Large intestine (tissue), 3 donors: ENCODE data around the gene ADGRB3. TPM values are rescaled to one million over a fixed set of nuclear protein-coding genes. Genes with fewer than 3 reads are reported as not detected.
A peak's percentile ranks its signal among the peaks of the same experiment; 100 is the strongest.
"Not testable (repeated sequence)": the region's sequence is repeated elsewhere in the genome, so short reads cannot be mapped to it uniquely, and the experiment has no call there.

ENCODE experiments used
- DNase-seq, 2 donors: peaks; one replicate each; pipeline versions ENCODE4 v3.0.0 to v3.0.0-alpha.2; 2013
- H3K27ac ChIP-seq: one replicate; pipeline ENCODE4 v1.5.1; 2013; ENCODE audit warnings: low read length
- H3K27me3 ChIP-seq: 2 replicates; pipeline ENCODE4 v1.6.1; 2013; ENCODE audit warnings: low read length; ENCODE audit not compliant: control insufficient read depth, insufficient read depth
- H3K36me3 ChIP-seq: 2 replicates; pipeline ENCODE4 v1.6.1; 2013; ENCODE audit warnings: low read length; ENCODE audit not compliant: control insufficient read depth, insufficient read depth
- H3K4me1 ChIP-seq: one replicate; pipeline ENCODE4 v1.6.1; 2013; ENCODE audit warnings: low read length; ENCODE audit not compliant: control insufficient read depth, insufficient read depth
- H3K4me3 ChIP-seq: one replicate; pipeline ENCODE4 v1.5.1; 2013; ENCODE audit warnings: low read length
- H3K9me3 ChIP-seq: one replicate; pipeline ENCODE4 v1.6.1; 2013; ENCODE audit warnings: mild to moderate bottlenecking, low read depth, low read length, moderate library complexity; ENCODE audit not compliant: control insufficient read depth
- WGBS: methylation state at CpG from one replicate; pipeline ENCODE4 v1.1.5; 2013; ENCODE audit warnings: low lambda C conversion rate; ENCODE audit not compliant: insufficient coverage; 5-methylcytosine and 5-hydroxymethylcytosine counted together
- polyA plus RNA-seq: library from polyadenylated mRNA; unstranded; fragments of 120-200 nt; gene quantifications from one replicate; pipeline ENCODE4 v1.2.1, GENCODE V29; 2013

The ADGRB3 gene
- polyA plus RNA-seq, 1 donor = 8.3 TPM

DNA sequence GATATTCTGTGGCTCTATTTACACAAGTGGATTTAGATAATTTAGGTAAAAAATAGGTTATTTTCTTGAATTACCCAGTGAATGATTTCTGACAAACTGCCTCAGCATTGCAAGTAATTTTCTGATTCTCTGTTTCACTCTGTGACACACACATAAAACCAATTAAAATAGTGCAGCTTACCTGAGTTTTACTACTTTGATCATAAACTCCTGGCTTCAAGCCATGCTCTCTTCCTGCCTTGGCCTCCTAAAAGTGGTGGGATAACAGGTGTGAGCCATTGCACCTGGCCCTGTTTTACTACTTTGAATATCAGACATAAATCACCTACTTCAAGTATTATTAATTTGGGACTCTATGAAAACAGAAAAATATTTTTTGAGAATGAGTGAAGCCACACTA lies 462.9 kb downstream of the ADGRB3 start:
- Histone ChIP-seq H3K4me3 (no peak overlapping the region), H3K27me3 (no peaks in the 10 kb centered on the region), H3K27ac (no peak overlapping the region), H3K9me3 (no peaks in the 10 kb centered on the region), H3K36me3 (no peaks in the 10 kb centered on the region), H3K4me1 (no peaks in the 10 kb centered on the region)
- DNase-seq = peak in 1 of 2 donors; percentile 8

DNA sequence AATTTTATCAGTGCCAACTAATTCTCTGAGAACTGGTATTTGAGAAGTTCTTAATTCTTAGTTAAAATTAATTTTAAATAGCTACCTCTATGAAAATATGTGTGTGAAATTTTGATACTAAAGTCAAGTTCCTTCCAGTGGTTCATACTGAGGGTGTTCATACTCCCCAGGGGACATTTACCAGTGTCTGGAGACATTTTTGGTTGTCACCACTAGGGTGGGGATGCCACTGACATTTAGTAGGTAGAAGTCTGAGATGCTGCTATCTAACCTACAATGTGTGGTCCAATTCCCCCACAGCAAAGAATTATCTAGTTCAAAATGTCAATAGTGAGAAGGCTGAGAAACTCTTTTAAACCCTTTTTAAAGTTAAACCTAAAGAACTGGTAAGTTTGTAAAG lies 463.8 kb downstream of the ADGRB3 start:
- H3K36me3 ChIP-seq = no peaks in the 10 kb centered on the region
- no peak for DNase-seq
- H3K4me1 ChIP-seq = no peaks in the 10 kb centered on the region
- H3K4me3 ChIP-seq = no peak overlapping the region
- no peaks in the 10 kb centered on the region for H3K27me3 ChIP-seq
- H3K27ac ChIP-seq = no peak overlapping the region
- H3K9me3 ChIP-seq = no peaks in the 10 kb centered on the region

DNA sequence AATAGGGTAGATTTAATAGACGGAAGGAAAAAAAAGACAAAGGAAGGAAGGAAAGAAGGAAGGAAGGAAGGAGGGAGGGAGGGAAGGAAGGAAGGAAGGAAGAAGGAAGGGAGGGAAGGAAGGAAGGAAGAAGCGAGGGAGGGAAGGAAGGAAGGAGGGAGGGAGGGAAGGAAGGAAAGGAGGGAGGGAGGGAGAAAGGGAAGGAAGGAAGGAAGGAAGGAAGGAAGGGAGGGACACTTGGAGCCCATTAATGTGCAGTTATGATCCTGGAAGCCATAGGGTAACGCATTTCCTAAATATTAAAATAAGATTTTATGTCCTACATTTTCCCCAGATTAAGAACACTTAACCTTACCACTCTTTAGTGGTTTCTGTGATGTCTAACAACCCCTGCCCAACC lies 465.7 kb downstream of the ADGRB3 start:
- H3K27me3 ChIP-seq = no peaks in the 10 kb centered on the region
- DNase-seq = no peak
- H3K36me3 ChIP-seq = no peaks in the 10 kb centered on the region
- no peaks in the 10 kb centered on the region for H3K4me1 ChIP-seq
- no peak overlapping the region for H3K27ac ChIP-seq
- H3K4me3 ChIP-seq = no peak overlapping the region
- WGBS = 94% methylated on average over 2 of the region's 3 CpGs
- H3K9me3 ChIP-seq = no peaks in the 10 kb centered on the region

DNA sequence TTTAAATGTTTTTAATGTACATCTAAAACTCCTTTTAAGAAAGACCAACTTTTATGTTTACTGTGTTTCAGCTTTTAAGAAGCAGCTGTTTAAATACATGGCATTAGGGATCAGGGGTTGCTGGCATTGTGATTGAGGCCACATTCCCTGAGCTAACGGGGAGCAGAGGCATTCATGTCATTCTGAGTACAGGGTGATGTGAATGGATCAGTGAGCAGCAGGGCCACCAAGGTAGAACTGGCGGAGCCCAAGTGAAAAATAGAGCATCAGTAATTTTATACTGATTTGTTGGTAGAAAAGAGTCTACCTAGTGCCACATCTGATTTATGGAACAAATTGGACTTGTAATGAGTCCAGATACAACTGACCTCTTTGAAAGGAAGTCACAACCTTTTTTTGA lies 467.3 kb downstream of the ADGRB3 start:
- no peaks in the 10 kb centered on the region for H3K4me1 ChIP-seq
- H3K9me3 ChIP-seq = no peaks in the 10 kb centered on the region
- WGBS = no CpG with 5 or more reads among the region's 2 CpGs

DNA sequence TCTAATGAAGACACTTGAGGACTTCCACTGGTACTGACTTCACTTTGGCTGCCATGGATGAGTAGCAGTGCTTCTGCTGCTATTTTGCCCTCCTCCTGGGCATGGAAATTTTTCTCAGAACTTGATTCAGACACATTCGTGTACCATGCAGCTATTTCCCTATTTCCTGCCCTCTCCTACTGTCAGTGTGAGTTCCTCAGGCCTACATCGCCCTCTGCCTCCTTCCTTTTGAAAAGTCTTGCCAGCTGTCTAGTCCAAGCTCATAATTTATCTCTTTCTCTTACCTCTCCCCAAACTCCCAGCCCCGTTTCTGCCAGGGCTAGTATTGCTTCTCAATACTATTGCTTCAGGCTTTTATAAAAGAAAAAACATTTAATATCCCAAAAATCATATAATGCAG lies 470.2 kb downstream of the ADGRB3 start:
- no peaks in the 10 kb centered on the region for H3K36me3 ChIP-seq
- no peak overlapping the region for H3K27ac ChIP-seq
- H3K9me3 ChIP-seq = no peaks in the 10 kb centered on the region
- DNase-seq = no peak
- WGBS = 71% methylated on average over 1 of the region's 3 CpGs
- H3K4me1 ChIP-seq = no peaks in the 10 kb centered on the region
- no peaks in the 10 kb centered on the region for H3K27me3 ChIP-seq
- H3K4me3 ChIP-seq = no peak overlapping the region

More for the DNA sequence above, 467.3 kb downstream of the ADGRB3 start:
- DNase-seq = no peak
- no peak overlapping the region for H3K27ac ChIP-seq
- no peaks in the 10 kb centered on the region for H3K36me3 ChIP-seq
- H3K27me3 ChIP-seq = no peaks in the 10 kb centered on the region
- H3K4me3 ChIP-seq = no peak overlapping the region

DNA sequence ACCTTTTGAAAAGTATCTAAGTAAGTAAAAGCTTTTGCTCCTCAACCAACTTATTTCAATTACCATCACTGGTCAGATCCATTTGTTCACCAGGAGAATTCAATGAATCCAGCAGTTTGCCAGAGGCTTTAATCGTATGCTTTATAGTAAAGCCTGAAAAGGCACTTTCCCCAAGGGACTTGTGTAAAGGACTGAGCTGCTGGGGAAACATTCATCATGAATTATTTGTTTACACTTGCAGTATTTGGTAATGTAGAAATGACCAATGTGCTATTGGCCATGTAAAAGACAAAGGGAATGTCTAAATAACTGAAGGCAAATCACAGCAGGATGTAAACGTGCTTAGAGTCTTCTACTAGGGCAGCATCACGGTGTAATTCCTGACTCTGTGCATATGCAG lies 471.4 kb downstream of the ADGRB3 start:
- no peaks in the 10 kb centered on the region for H3K4me1 ChIP-seq
- H3K27me3 ChIP-seq = no peaks in the 10 kb centered on the region
- no peaks in the 10 kb centered on the region for H3K9me3 ChIP-seq
- H3K27ac ChIP-seq = no peak overlapping the region
- H3K4me3 ChIP-seq = no peak overlapping the region
- no CpG with 5 or more reads among the region's 3 CpGs for WGBS
- DNase-seq = no peak
- H3K36me3 ChIP-seq = no peaks in the 10 kb centered on the region

DNA sequence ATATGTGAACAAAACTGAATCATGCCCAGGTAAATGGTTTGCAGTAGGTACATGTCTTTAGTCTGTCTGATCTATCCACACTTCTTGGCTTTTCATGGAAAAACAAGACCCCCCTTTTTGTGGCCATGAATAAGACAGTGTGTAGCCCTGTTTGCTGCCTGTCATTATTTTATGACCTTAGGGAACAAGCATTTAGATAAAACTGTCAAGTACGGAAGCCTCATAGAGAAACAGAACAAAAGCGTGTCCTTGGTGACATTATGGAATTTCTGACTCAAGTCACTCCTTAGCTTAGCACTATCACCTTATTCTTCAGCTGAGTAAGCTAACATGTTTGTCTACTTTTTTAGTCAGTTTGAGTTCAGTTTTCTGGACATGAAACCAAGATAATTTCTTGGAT lies 476.2 kb downstream of the ADGRB3 start:
- 11% methylated on average over 1 of the region's 2 CpGs for WGBS
- H3K4me1 ChIP-seq = no peaks in the 10 kb centered on the region
- no peaks in the 10 kb centered on the region for H3K9me3 ChIP-seq
- H3K36me3 ChIP-seq = no peaks in the 10 kb centered on the region
- DNase-seq = no peak
- no peak overlapping the region for H3K4me3 ChIP-seq
- H3K27ac ChIP-seq = no peak overlapping the region
- no peaks in the 10 kb centered on the region for H3K27me3 ChIP-seq

DNA sequence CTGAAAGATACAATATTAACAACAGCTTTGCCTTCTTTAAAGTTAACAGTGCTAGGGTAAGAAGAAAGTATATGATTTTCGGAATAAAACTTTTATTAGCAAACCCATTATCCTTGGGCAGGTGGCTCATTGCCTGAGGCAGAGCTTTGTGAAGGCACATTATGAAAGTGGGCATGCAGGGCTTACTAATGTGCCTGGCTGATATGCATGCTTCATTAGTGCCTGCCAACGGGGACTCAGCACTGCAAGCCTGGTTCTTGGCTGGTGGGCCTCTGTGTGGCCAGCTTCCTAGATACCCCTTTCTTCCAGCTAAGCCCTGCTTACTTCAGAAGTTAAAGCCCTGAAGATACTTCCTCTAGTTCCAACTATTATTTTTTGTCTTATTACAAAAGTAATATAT lies 481.6 kb downstream of the ADGRB3 start:
- Histone ChIP-seq H3K4me1 (no peaks in the 10 kb centered on the region), H3K27me3 (no peaks in the 10 kb centered on the region), H3K4me3 (no peak overlapping the region), H3K27ac (no peak overlapping the region), H3K36me3 (no peaks in the 10 kb centered on the region), H3K9me3 (peaks cover 3% of the 10 kb centered on the region)
- WGBS = no CpG with 5 or more reads among the region's 2 CpGs
- no peak for DNase-seq

DNA sequence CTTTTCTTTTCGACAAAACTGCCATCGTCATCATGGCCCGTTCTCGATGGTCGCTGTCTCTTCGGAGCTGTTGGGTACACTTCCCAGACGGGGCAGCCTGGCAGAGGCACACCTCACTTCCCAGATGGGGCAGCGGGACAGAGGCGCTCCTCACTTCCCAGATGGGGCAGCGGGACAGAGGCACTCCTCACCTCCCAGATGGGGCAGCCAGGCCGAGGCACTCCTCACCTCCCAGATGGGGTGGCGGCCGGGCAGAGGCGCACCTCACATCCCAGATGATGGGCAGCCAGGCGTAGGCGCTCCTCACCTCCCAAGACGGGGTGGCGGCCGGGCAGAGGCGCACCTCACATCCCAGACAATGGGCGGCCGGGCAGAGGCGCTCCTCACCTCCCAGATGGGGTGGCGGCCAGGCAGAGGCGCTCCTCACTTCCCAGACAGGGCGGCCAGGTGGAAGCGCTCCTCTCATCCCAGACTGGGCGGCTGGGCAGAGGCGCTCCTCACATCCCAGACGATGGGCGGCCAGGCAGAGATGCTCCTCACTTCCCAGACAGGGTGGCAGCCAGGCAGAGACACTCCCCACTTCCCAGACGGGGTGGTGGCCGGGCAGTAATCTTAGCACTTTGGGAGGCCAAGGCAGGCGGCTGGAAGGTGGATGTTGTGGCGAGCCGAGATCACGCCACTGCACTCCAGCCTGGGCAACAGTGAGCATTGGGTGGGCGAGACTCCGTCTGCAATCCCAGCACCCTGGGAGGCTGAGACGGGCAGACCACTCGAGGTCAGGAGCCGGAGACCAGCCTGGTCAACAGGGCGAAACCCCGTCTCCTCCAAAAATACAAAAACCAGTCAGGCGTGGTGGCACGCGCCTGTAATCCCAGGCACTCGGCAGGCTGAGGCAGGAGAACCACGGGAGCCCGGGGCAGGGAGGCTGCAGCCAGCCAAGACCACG lies 486.7 kb downstream of the ADGRB3 start:
- not testable (repeated sequence) for H3K36me3 ChIP-seq, H3K27me3 ChIP-seq, H3K4me3 ChIP-seq, DNase-seq, H3K4me1 ChIP-seq, H3K27ac ChIP-seq, H3K9me3 ChIP-seq
- WGBS = no CpG with 5 or more reads among the region's 51 CpGs

DNA sequence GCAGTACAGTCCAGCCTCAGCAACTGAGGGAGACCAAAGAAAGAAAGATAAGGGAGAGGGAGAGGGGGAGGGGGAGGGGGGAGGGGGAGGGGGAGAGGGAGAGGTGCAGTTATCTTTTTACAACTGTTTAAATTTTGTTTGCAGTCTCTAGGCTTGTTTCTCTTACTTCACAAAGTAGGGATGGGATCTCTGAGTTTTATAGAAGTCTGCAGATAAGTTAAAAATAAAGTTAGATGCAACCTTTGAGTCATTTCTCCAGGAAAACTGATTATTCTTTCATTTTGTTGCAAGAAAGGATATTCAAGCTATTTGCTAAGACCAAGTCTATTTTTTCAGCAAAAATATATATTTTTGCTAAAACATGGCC lies 487.3 kb downstream of the ADGRB3 start:
- no peaks in the 10 kb centered on the region for H3K27me3 ChIP-seq
- no peaks in the 10 kb centered on the region for H3K36me3 ChIP-seq
- peaks cover 4% of the 10 kb centered on the region for H3K9me3 ChIP-seq
- no peak for DNase-seq
- H3K4me3 ChIP-seq = no peak overlapping the region
- no peaks in the 10 kb centered on the region for H3K4me1 ChIP-seq
- no peak overlapping the region for H3K27ac ChIP-seq

DNA sequence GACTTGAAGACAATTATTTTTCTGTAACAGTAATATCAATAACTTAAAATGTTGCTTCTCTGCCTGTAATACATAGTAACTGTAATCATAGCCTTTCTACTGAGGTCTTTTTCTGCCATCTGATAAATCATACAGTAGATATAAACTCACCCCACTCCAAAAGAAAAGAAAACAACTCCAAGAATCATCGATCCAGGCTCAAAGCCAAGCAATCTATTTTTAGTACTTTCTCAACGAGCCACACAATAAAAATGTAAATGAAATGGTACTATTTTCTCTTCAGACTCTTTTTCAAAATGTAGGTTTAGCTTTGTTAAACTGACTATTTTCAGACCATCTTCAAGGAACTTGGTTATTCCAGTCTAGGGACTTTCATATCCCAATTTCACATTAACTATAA lies 493.3 kb downstream of the ADGRB3 start:
- DNase-seq = no peak
- no peak overlapping the region for H3K4me3 ChIP-seq
- H3K36me3 ChIP-seq = no peaks in the 10 kb centered on the region
- no peaks in the 10 kb centered on the region for H3K4me1 ChIP-seq
- no peak overlapping the region for H3K27ac ChIP-seq
- no peaks in the 10 kb centered on the region for H3K27me3 ChIP-seq
- H3K9me3 ChIP-seq = no peaks in the 10 kb centered on the region
- no CpG with 5 or more reads among the region's 2 CpGs for WGBS
